ENCODE measurements around the gene R3HDM1. TPM values are rescaled to one million over a fixed set of nuclear protein-coding genes. Genes with fewer than 3 reads are reported as not detected.

Gene R3HDM1
- total RNA-seq, 4 donors from 2014 or later = 15.9 to 88.3 (median 25.0) TPM

DNA sequence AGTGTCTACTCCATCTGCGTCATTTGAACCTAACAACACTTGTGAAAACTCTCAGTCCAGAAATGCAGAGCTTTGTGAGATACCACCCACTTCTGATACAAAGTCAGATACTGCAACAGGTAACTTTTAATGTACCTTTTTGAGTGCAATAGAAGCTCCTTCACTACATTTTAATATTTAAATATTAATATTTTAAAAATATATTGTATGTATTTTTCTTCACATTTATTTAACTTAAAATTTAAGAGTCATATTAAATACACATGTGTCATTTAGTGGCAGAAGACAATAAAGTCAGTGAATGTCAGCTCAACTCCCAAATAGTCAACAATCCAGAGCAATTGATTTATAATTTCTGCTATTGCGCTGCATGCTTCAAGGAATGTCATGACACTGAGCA is 224.3 kb downstream of the R3HDM1 start:
- H3K4me3 ChIP-seq = no peak overlapping the region
- no peak overlapping the region for H3K27ac ChIP-seq
- DNase-seq = no peak
- TF ChIP-seq, protein P1, sequence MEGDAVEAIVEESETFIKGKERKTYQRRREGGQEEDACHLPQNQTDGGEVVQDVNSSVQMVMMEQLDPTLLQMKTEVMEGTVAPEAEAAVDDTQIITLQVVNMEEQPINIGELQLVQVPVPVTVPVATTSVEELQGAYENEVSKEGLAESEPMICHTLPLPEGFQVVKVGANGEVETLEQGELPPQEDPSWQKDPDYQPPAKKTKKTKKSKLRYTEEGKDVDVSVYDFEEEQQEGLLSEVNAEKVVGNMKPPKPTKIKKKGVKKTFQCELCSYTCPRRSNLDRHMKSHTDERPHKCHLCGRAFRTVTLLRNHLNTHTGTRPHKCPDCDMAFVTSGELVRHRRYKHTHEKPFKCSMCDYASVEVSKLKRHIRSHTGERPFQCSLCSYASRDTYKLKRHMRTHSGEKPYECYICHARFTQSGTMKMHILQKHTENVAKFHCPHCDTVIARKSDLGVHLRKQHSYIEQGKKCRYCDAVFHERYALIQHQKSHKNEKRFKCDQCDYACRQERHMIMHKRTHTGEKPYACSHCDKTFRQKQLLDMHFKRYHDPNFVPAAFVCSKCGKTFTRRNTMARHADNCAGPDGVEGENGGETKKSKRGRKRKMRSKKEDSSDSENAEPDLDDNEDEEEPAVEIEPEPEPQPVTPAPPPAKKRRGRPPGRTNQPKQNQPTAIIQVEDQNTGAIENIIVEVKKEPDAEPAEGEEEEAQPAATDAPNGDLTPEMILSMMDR (IDR thresholded peaks at IDR 0.05) = no peak
- H3K36me3 ChIP-seq = peaks cover 0 to 92% (median 0%) of the 10 kb centered on the region in 3 donors
- no peaks in the 10 kb centered on the region for H3K27me3 ChIP-seq
- H3K4me1 ChIP-seq = no peaks in the 10 kb centered on the region
- peaks cover 0 to 15% (median 0%) of the 10 kb centered on the region in 4 donors for H3K9me3 ChIP-seq

DNA sequence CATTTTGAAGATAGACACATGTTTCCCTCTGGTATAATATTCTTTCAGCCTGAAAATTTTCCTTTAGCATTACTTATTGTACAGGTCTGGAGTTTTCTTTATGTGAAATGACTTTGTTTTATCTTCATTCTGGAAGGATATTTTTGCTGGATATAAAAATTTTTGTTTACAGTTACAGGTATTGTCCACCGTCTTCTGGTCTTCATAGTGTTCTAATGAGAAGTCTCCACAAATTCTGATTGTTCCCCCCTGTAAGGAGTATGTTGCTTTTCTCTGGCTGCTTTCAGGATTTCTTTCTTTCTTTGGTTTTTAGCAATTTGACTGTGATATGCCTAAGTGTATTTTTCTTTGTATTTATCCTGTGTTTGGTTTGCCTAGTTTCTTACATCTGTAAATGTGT is 225.4 kb downstream of the R3HDM1 start:
- H3K36me3 ChIP-seq = peaks cover 0 to 98% (median 0%) of the 10 kb centered on the region in 3 donors
- no peak for DNase-seq
- no peak overlapping the region for H3K4me3 ChIP-seq
- no peaks in the 10 kb centered on the region for H3K27me3 ChIP-seq
- no peaks in the 10 kb centered on the region for H3K4me1 ChIP-seq
- peaks cover 0 to 15% (median 0%) of the 10 kb centered on the region in 4 donors for H3K9me3 ChIP-seq
- no peak overlapping the region for H3K27ac ChIP-seq
- TF ChIP-seq, protein P1 (IDR thresholded peaks at IDR 0.05) = no peak
- TF ChIP-seq POLR2A (IDR thresholded peaks at IDR 0.05) = no peak

DNA sequence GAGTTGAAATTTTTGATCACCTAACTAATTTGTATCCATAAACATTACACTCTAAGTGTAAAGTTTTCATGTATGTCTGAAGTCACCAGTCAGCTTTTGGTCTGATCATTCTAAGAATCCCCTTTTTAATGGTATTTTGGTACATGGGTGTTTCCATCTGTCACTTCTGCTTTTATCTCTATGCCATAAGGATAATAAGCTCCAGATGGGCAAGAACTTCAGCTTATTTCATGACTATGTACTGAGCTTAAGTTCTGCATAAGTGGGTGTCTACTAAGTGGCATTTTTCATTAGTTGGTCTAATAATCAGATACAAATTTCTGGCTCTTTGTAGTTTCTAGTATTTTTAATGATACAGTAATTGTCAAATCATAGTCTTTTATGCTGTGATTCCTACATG is 230.7 kb downstream of the R3HDM1 start:
- DNase-seq = no peak
- Histone ChIP-seq H3K27ac (no peak overlapping the region), H3K4me1 (no peaks in the 10 kb centered on the region), H3K36me3 (peaks cover 0 to 99% (median 0%) of the 10 kb centered on the region in 3 donors), H3K9me3 (peaks cover 0 to 6% (median 0%) of the 10 kb centered on the region in 4 donors), H3K4me3 (no peak overlapping the region), H3K27me3 (no peaks in the 10 kb centered on the region)
- TF ChIP-seq, protein P1 (IDR thresholded peaks at IDR 0.05) = no peak
- TF ChIP-seq POLR2A (IDR thresholded peaks at IDR 0.05) = no peak

DNA sequence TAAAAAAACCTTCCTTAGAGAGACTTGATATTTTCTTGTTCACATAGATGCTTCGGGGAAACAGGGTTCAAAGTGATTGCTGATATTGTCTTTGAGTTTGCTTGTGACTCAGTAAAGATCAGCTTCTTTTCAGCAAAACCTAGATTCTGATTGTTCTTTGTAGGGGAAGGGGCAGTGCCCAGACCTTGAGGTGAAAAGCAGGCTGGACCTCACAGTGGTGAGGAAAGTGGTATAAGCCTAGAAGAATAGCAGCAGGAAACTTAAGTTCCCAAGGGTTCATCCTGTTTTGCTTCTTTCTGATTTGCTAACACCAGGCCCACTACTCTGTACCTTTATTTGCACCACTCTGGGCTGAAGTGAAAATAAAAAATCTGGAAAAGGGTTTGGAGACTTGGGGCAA is 231.2 kb downstream of the R3HDM1 start:
- DNase-seq = no peak
- no peaks in the 10 kb centered on the region for H3K27me3 ChIP-seq
- no peak overlapping the region for H3K27ac ChIP-seq
- TF ChIP-seq, protein P1 (IDR thresholded peaks at IDR 0.05) = no peak
- TF ChIP-seq POLR2A (IDR thresholded peaks at IDR 0.05) = no peak
- H3K4me1 ChIP-seq = no peaks in the 10 kb centered on the region
- peaks cover 0 to 99% (median 0%) of the 10 kb centered on the region in 3 donors for H3K36me3 ChIP-seq
- H3K4me3 ChIP-seq = no peak overlapping the region
- H3K9me3 ChIP-seq = peaks cover 0 to under 1% (median 0%) of the 10 kb centered on the region in 4 donors

DNA sequence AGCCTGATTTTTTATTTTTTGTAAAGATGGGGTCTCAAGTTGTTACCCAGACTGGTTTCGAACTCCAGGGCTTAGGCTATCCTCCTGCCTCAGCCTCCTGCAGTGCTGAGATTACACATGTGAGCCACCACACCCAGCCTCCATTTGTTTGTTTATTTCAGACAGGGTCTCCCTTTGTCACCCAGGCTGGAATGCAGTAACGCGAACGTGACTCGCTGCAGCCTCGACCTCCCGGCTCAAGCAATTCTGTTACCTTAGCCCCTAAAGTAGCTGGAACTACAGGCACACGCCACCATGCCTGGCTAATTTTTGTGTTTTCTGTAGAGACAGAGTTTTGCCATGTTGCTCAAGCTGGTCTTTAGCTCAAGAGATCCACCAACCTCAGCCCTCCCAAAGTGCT is 237.6 kb downstream of the R3HDM1 start:
- no peak for DNase-seq
- H3K9me3 ChIP-seq = no peaks in the 10 kb centered on the region
- no peak overlapping the region for H3K4me3 ChIP-seq
- no peak overlapping the region for H3K27ac ChIP-seq
- no peak for TF ChIP-seq POLR2A (IDR thresholded peaks at IDR 0.05)
- TF ChIP-seq, protein P1 (IDR thresholded peaks at IDR 0.05) = no peak
- no peaks in the 10 kb centered on the region for H3K27me3 ChIP-seq
- H3K4me1 ChIP-seq = no peaks in the 10 kb centered on the region
- peaks cover 0 to 99% (median 2%) of the 10 kb centered on the region in 3 donors for H3K36me3 ChIP-seq

DNA sequence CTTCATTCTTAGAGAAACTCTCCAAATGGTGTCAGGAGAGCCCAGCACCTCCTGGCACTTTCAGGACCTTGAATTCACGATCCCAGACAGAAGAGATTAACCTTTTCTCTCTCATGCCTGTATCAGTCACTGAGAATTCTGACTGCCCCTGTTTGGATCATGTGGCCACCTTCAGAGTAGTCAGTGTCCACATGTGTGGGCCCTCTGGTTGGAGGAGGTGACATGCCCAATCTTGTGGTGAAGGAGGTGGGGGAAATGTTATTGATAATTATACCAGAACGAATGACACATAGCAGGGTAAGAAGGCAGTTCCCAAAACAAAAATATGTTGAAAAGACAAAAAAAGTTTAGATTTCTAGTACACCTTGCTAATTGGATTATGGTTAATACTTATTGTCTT is 242.0 kb downstream of the R3HDM1 start:
- TF ChIP-seq, protein P1 (IDR thresholded peaks at IDR 0.05) = no peak
- no peak for TF ChIP-seq POLR2A (IDR thresholded peaks at IDR 0.05)
- Histone ChIP-seq H3K27me3 (no peaks in the 10 kb centered on the region), H3K4me3 (no peak overlapping the region), H3K4me1 (no peaks in the 10 kb centered on the region), H3K36me3 (peaks cover 0 to 98% (median 2%) of the 10 kb centered on the region in 3 donors), H3K27ac (no peak overlapping the region), H3K9me3 (no peaks in the 10 kb centered on the region)
- no peak for DNase-seq
